T-helper 1 cell treated with Interleukin-12 subunit alpha and Interleukin-12 subunit beta and Interleukin-4 antibody, amounts not matched to agents 30 μg/mL and 1 μg/mL, for 36 hours (primary cell): ENCODE measurements around the gene FGD3.

Source experiments
- H3K27ac Mint-ChIP-seq: one replicate; pipeline ENCODE4 v1.8.0; 2021; ENCODE audit warnings: mild to moderate bottlenecking, mixed read lengths
- H3K27me3 Mint-ChIP-seq: one replicate; pipeline ENCODE4 v1.8.0; 2021; ENCODE audit warnings: low read depth, mixed read lengths
- H3K36me3 Mint-ChIP-seq: one replicate; pipeline ENCODE4 v1.8.0; 2021; ENCODE audit warnings: low read depth, mixed read lengths
- H3K4me1 Mint-ChIP-seq: one replicate; pipeline ENCODE4 v1.8.0; 2021; ENCODE audit warnings: low read depth, mixed read lengths
- H3K4me3 Mint-ChIP-seq: one replicate; pipeline ENCODE4 v1.8.0; 2021; ENCODE audit warnings: mild to moderate bottlenecking, moderate library complexity, mixed read lengths
- H3K9me3 Mint-ChIP-seq: one replicate; pipeline ENCODE4 v1.8.0; 2021; ENCODE audit warnings: mixed read lengths

Gene FGD3

DNA sequence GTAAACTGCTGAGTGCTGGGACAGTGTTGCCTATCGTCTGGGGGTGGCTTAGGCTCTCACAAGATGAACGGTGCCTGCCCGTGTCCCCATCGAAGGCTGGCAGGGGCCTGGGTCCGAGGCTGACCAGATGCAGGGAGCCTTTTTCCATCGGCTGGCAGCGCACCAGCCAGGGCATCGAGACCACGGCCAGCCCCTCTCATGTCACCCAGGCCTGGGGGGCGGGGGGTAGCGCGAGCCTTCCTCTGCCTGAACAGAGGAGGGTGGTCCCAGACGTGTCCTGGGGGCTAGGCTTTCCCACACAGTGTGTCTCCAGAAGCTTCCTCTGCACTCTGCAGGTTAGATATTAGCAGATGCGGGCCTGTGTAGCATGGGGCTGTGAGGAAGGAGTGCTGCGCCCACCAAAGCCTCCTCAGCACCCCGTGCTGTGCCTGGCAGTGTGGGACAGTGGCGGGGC is 17.3 kb downstream of the FGD3 start:
- Mint-ChIP-seq H3K27me3 (no peaks in the 10 kb centered on the region), H3K4me3 (peak overlapping the region; percentile 96), H3K27ac (peak overlapping the region; percentile 100), H3K4me1 (peaks cover 58% of the 10 kb centered on the region), H3K9me3 (peaks cover 10% of the 10 kb centered on the region), H3K36me3 (peaks cover 47% of the 10 kb centered on the region)

DNA sequence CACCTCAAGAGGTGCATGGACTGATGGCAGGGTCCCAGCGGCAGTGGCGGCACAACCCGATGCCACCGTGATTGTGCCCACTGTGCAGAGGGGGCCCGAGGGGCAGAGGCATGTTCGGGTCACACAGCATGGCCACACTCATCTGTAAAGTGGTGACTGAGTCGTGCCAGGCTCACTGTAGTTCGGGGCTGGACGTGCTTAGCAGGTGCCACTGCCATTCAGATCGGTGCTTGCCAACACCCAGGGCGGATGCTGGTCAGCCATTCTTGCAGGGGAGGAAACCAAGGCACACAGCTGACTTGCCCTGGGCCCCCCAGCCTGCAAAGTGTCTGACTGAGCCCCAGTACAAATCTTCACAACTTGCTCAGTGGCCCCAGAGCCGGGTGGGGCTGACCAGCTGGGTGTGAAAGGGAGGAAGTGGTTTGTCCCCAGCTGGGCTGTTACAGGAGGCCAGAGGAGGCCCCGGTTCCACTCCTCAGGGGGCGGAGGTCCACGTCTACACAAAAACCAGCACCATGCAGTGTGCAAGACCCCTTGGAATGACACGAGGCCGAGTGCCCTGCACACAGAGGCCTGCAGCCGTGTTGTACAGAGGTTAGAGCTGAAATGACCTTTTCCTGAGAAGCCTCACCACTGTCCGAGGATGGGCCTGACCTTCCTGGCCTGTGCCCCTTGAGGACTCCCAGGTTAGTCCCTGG is 17.9 kb downstream of the FGD3 start:
- Mint-ChIP-seq H3K4me1 (peaks cover 58% of the 10 kb centered on the region), H3K4me3 (peak overlapping the region; percentile 96), H3K27me3 (no peaks in the 10 kb centered on the region), H3K27ac (peak overlapping the region; percentile 100), H3K36me3 (peaks cover 47% of the 10 kb centered on the region), H3K9me3 (peaks cover 10% of the 10 kb centered on the region)

DNA sequence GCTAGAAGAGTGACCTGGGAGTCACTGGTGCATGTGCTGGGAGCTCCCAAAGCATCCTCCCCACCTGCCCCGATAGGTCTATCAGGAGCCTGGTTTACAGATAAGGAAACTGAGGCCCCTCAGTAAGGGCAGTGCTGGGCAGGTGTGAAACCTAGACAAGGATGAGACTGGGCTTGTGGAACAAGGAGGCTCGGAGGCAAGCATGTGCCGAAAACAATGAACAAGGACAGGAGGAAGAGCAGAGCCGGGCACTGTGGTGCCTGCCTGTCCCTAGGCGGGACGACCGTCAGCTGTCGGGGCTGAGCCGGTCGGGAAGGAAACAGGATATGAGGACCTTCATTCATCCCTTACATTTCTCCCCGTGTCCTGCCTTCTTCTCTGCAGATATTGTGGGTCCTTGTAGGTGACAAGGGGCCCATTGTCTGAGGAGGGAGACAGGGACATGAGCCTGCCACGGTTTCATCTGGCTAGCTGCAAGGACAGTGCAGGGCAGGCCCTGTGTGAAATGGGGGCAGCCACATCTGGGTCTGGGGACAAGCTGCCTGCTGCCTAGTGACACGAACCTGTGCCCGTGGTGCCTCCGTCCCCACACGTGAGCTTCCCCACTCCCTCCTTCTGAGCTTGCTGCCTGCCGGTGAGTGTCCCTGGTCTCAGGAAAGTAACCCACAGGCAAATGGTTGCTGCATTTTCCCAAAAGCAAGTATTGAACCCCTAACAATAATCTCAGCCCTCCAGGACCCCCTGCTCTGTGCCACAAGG is 18.6 kb downstream of the FGD3 start:
- H3K27me3 Mint-ChIP-seq: no peaks in the 10 kb centered on the region
- peaks cover 49% of the 10 kb centered on the region for H3K36me3 Mint-ChIP-seq
- H3K9me3 Mint-ChIP-seq: peaks cover 10% of the 10 kb centered on the region
- peak overlapping the region; percentile 96 for H3K4me3 Mint-ChIP-seq
- peak overlapping the region; percentile 100 for H3K27ac Mint-ChIP-seq
- peaks cover 64% of the 10 kb centered on the region for H3K4me1 Mint-ChIP-seq

DNA sequence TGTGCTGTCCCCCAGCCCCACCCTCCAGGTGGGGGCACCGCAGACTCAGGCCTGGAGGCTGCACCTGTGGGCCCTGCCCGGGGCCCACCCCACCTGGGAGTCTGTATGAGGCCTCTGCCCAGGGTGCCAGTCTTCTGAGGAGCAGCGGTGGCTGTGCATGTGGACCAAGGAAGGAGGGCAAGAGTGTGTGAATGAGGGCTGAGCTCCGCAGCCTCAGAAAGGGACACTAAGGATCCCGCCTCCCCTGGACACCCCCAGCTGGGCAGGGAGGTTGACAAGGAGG is 19.1 kb downstream of the FGD3 start:
- H3K4me1 Mint-ChIP-seq: peaks cover 65% of the 10 kb centered on the region
- H3K9me3 Mint-ChIP-seq: peaks cover 6% of the 10 kb centered on the region
- peak overlapping the region; percentile 96 for H3K4me3 Mint-ChIP-seq
- peak overlapping the region; percentile 75 for H3K27ac Mint-ChIP-seq
- no peaks in the 10 kb centered on the region for H3K27me3 Mint-ChIP-seq
- peaks cover 50% of the 10 kb centered on the region for H3K36me3 Mint-ChIP-seq

DNA sequence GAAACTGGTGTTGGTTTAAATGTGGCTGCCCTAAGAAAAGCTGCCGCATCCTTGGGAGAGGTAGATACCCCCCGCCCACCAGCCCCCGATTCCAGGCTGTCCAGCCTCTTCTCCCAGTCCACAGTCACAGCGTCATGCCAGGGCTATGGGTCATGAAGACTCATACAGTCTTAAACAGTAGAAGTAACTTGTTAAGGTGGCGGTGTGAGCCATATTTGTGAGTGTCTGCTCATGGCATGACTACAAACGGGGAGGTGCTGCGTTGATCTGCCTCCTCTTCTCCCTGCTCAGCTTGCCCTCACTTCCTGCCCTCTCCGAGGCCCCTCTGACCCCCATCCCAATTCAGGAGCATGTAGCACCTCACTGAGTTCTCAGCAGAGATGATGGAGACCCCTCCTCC is 20.8 kb downstream of the FGD3 start:
- peak overlapping the region; percentile 96 for H3K4me3 Mint-ChIP-seq
- H3K27ac Mint-ChIP-seq: peak overlapping the region; percentile 75
- H3K27me3 Mint-ChIP-seq: no peaks in the 10 kb centered on the region
- peaks cover 66% of the 10 kb centered on the region for H3K4me1 Mint-ChIP-seq
- peaks cover 51% of the 10 kb centered on the region for H3K36me3 Mint-ChIP-seq
- H3K9me3 Mint-ChIP-seq: no peaks in the 10 kb centered on the region

DNA sequence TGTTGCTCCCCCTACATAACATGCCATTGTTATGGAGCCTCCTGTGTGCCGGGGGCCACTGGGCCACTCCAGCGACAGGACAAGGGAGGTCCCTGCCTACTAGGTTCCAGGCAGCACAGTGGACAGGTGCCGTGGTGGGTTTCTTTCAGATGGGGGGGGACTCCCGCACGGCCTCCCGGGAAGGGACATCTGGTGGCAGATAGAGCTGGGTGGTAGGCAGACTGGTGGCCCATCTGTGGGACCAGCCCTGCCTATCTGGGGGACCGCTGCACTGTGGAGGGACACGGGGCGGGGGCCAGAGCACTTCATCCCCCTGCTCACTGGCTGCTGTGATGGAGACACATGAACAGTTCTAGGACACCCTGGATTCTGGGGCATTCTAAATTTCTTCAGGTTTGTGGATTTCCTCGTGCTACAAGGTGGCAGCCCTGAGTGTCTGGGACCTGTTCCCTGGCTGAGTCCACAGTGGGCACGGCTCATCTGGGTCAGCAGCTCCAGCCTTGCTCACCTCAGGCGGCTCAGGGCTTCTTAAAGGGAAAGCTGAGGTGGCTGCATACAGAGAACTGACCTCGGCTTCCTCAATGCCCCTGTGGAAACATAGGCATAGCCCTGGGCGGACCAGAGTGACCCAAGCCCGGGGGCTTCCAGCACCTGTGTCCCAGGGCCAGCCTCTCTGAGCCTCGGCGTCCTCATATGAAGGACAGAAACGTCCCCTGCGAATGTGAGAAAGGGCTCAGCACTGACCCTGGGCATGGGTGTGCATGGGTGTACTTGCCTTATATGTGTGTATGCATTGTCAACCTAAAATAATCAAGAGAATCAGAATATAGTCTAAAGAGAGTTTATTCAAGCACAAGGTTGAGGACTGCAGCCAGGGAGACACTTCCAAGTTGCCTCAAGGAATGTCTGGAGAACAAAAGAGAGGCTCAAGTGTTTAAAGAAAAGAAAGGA is 22.5 kb downstream of the FGD3 start:
- peak overlapping the region; percentile 96 for H3K4me3 Mint-ChIP-seq
- peaks cover 58% of the 10 kb centered on the region for H3K36me3 Mint-ChIP-seq
- H3K9me3 Mint-ChIP-seq: no peaks in the 10 kb centered on the region
- peak overlapping the region; percentile 75 for H3K27ac Mint-ChIP-seq
- peaks cover 73% of the 10 kb centered on the region for H3K4me1 Mint-ChIP-seq
- no peaks in the 10 kb centered on the region for H3K27me3 Mint-ChIP-seq

DNA sequence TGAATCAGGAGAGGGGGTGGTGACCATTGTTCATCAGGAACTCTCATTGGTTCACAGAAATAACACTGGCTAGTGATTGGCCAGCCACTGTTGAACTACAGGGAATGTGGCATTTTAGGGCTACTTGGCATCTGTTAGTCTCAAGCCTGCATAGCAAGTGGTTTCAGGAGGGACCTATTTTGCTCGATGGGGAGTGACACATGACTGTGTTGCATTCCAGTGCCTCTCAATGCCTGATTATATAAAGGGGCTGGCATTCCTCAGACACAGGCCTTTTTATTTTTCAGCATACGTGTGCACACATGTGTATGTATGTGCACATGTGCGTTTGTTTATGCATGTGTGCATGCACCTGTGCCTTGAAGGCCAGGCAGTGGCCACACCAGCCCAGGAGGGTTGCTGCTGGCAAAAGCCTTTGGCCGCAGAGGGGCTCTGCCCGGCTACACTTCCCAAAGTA is 23.2 kb downstream of the FGD3 start:
- H3K27me3 Mint-ChIP-seq: no peaks in the 10 kb centered on the region
- H3K4me1 Mint-ChIP-seq: peaks cover 73% of the 10 kb centered on the region
- peaks cover 53% of the 10 kb centered on the region for H3K36me3 Mint-ChIP-seq
- no peak overlapping the region for H3K4me3 Mint-ChIP-seq
- no peaks in the 10 kb centered on the region for H3K9me3 Mint-ChIP-seq
- H3K27ac Mint-ChIP-seq: peak overlapping the region; percentile 29

DNA sequence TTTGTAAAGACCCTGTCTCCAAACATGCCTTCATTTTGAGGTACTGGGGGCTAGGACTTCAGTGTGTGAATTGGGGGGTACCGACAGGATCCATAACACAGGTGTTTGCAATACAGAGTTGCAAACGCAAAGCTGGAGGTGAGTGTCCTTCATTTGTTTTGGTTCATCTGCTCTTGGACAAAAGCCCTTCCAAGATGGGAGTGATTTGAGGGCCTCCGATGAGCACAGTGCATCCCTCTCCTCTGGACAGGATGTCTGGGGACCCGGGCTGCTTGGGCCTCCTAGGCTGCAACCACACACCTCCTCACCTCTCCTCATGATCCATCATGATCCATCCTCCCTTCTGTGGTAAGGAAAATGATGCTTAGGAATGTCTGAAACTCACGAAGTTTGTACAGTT is 23.8 kb downstream of the FGD3 start:
- H3K27ac Mint-ChIP-seq: peak overlapping the region; percentile 71
- peaks cover 50% of the 10 kb centered on the region for H3K36me3 Mint-ChIP-seq
- peaks cover 71% of the 10 kb centered on the region for H3K4me1 Mint-ChIP-seq
- H3K27me3 Mint-ChIP-seq: no peaks in the 10 kb centered on the region
- H3K4me3 Mint-ChIP-seq: peak overlapping the region; percentile 56
- H3K9me3 Mint-ChIP-seq: no peaks in the 10 kb centered on the region

DNA sequence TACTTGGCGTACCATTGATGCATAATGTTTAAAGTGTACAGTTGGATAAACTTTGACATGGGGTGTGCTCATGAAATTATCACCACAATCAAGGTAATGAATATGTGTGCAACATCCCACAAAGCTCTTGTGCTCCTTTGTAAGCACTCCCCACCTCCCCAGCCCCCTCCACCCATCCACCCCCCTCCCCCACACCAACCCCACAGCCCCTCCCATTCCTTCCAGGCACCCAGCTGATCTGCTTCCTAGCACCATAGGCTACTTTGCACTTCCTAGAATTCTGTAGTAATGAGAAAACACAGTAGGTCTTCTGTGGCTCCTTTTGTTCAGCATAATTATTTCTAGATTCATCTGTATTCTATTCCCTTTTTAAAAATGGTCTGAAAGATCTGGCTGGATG is 24.5 kb downstream of the FGD3 start:
- peaks cover 47% of the 10 kb centered on the region for H3K36me3 Mint-ChIP-seq

DNA sequence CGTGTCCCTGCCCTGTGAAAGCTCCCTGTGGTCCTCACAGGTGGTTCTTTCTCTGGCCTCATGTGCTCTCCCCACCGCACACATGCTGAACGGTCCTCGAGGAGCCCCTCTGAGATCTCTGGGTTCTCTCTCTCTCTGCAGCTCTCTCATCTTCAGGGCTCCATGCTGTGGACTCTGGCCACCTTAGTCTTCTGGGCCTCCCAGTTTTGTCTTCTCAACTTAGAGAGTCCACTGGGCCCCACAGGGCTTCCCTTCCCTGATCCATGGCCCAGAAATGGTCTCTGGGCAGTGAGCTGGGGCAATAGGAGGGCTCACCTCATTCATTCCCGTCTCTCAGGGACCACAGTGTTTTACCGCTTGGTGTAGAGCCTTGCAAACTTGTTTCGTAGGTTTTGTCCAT is 26.4 kb downstream of the FGD3 start:
- Mint-ChIP-seq H3K27ac (no peak overlapping the region), H3K36me3 (peaks cover 47% of the 10 kb centered on the region), H3K9me3 (no peaks in the 10 kb centered on the region), H3K4me1 (peaks cover 63% of the 10 kb centered on the region), H3K27me3 (no peaks in the 10 kb centered on the region), H3K4me3 (peak overlapping the region; percentile 36)

More for the DNA sequence above, 24.5 kb downstream of the FGD3 start:
- Mint-ChIP-seq H3K27me3 (no peaks in the 10 kb centered on the region), H3K4me3 (peak overlapping the region; percentile 63), H3K9me3 (no peaks in the 10 kb centered on the region), H3K27ac (peak overlapping the region; percentile 56), H3K4me1 (peaks cover 67% of the 10 kb centered on the region)

DNA sequence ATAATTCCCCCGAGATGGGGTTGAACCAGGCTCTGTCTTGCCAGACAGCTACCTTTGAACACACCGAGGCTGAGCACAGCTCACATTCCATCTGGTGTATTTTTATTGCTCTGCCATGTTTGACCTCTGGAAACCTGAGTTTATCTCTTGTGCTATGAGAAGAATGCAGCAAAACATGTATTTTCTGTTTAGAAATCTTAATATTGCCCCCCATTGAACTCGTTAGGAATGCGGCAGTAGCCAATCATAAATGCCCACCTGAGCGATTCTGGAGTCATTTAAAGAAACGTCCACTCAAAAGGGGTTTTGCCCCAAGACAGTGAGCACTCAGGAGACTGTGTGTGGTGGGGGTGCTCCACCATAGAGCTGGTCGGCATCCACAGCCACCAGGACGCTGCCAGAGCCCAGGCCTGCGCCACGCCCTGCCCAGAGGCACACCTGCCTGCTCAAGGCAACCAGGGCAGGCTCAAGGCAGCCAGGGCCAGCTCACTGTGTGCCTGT is 26.9 kb downstream of the FGD3 start:
- peaks cover 64% of the 10 kb centered on the region for H3K4me1 Mint-ChIP-seq
- no peaks in the 10 kb centered on the region for H3K9me3 Mint-ChIP-seq
- no peak overlapping the region for H3K27ac Mint-ChIP-seq
- no peak overlapping the region for H3K4me3 Mint-ChIP-seq
- peaks cover 52% of the 10 kb centered on the region for H3K36me3 Mint-ChIP-seq
- no peaks in the 10 kb centered on the region for H3K27me3 Mint-ChIP-seq

DNA sequence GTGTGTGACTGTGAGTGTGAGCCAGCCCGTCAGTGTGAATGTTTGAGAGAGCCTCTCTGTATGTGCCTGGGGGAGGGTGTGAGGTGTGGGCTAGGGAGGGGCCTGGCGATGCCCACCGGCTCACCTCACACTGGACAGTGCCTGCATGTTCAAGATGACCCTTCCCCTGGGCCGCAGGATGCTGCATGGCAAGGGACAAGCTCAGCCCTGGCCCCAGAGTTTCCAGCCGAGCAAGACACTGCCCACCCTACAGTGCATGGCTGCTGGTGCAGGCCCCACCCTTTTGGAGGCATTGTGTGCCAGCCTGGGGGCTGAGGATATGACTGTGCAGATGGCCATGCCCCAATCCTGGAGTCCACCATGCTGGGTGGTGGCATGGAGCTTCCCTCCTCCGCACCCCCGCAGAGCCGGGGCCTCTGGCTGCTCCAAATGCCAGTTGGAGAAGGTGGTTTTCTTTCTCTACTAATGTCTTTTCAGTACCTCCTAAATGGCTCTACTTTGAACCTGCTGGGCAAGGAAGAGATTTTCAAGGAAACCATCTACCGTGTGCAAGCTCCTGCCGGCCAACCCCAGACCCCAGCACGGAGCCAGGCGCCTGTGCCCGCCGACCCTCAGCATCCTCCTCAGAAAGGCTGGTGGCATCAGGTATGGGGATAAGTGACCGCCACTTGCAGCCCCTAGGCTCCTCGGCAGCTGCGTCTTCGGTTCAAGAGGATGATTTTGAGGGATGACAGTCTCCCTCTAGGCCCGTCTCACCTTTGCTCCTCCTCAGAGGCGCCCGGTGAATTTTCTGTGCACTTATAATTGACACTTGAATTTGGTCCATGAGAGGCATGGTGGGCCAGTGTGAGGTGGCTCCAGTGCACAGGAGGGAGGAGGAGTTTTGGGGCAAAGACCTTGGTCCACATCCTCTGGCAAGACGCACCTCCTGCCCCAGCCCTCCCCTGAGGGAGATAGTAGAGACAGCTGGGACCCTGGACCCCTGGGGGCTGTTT is 27.7 kb downstream of the FGD3 start:
- no peaks in the 10 kb centered on the region for H3K9me3 Mint-ChIP-seq
- peak overlapping the region; percentile 36 for H3K27ac Mint-ChIP-seq
- H3K36me3 Mint-ChIP-seq: peaks cover 59% of the 10 kb centered on the region
- H3K4me3 Mint-ChIP-seq: no peak overlapping the region
- peaks cover 63% of the 10 kb centered on the region for H3K4me1 Mint-ChIP-seq
- H3K27me3 Mint-ChIP-seq: no peaks in the 10 kb centered on the region

DNA sequence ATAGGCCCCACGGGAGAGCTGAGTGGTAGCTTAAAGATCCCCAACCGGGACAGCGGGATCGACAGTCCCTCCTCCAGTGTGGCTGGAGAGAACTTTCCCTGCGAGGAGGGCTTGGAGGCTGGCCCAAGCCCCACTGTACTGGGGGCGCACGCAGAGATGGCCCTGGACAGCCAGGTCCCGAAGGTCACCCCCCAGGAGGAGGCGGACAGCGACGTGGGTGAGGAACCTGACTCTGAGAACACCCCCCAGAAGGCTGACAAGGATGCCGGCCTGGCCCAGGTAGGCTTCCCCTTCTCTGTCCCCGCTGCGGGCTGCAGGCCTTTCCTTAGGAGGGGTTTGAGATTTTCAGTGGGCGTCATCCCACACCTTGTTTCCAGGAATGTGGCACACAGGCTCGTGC is 29.1 kb downstream of the FGD3 start:
- Mint-ChIP-seq H3K4me3 (no peak overlapping the region), H3K9me3 (peaks cover 2% of the 10 kb centered on the region), H3K36me3 (peaks cover 63% of the 10 kb centered on the region)

More for the DNA sequence above, 29.1 kb downstream of the FGD3 start:
- H3K4me1 Mint-ChIP-seq: peaks cover 61% of the 10 kb centered on the region
- no peak overlapping the region for H3K27ac Mint-ChIP-seq
- H3K27me3 Mint-ChIP-seq: no peaks in the 10 kb centered on the region
